Smooth muscle cell (in vitro differentiated cells): ENCODE measurements around the gene DNAJC8. TPM values are rescaled to one million over a fixed set of nuclear protein-coding genes. Genes with fewer than 3 reads are reported as not detected.

Source experiments
- DNase-seq: peaks from one replicate; lab custom pipeline; 2025; ENCODE audit not compliant: unreplicated experiment; lab: John Stamatoyannopoulos, UW
- H2AFZ ChIP-seq: fragments of 200-600 bp; sonication (generic); 2 replicates; pipeline ENCODE4 v1.6.0; 2016; ENCODE audit warnings: antibody characterized with exemption, low read depth, mild to moderate bottlenecking
- H3F3A ChIP-seq: fragments of 200-600 bp; sonication (generic); 2 replicates; pipeline ENCODE4 v1.6.0; 2017; ENCODE audit warnings: antibody characterized with exemption, low read depth
- H3K27ac ChIP-seq: fragments of 200-600 bp; sonication (generic); 2 replicates; pipeline ENCODE4 v1.5.1; 2016; ENCODE audit warnings: low read depth, mild to moderate bottlenecking
- H3K27me3 ChIP-seq: fragments of 200-600 bp; sonication (generic); 2 replicates; pipeline ENCODE4 v1.6.1; 2016; ENCODE audit warnings: low read depth, mild to moderate bottlenecking
- H3K36me3 ChIP-seq: fragments of 200-600 bp; sonication (generic); 2 replicates; pipeline ENCODE4 v1.5.1; 2016; ENCODE audit warnings: low read depth
- H3K4me1 ChIP-seq: fragments of 200-600 bp; sonication (generic); 2 replicates; pipeline ENCODE4 v1.5.1; 2016; ENCODE audit warnings: low read depth
- H3K4me2 ChIP-seq: fragments of 200-600 bp; sonication (generic); 2 replicates; pipeline ENCODE4 v1.6.0; 2016; ENCODE audit warnings: mild to moderate bottlenecking
- H3K4me3 ChIP-seq: fragments of 200-600 bp; sonication (generic); 2 replicates; pipeline ENCODE4 v1.5.1; 2016; ENCODE audit warnings: mild to moderate bottlenecking
- H3K79me2 ChIP-seq: fragments of 200-600 bp; sonication (generic); 2 replicates; pipeline ENCODE4 v1.6.0; 2016; ENCODE audit warnings: low read depth, mild to moderate bottlenecking
- H3K9ac ChIP-seq: fragments of 200-600 bp; sonication (generic); 2 replicates; pipeline ENCODE4 v1.6.0; 2016; ENCODE audit warnings: low read depth
- H3K9me3 ChIP-seq: fragments of 200-600 bp; sonication (generic); replicated peaks from 2 replicates; pipeline ENCODE4 v1.5.1; 2016; ENCODE audit warnings: low read depth
- H4K20me1 ChIP-seq: fragments of 200-600 bp; sonication (generic); 2 replicates; pipeline ENCODE4 v1.6.0; 2016; ENCODE audit warnings: low read depth
- CTCF ChIP-seq: fragments of 200-600 bp; sonication (generic); IDR thresholded peaks from 2 replicates; pipeline ENCODE4 v1.5.1; 2017; ENCODE audit warnings: borderline replicate concordance, mild to moderate bottlenecking, antibody characterized with exemption; ENCODE audit not compliant: insufficient read depth, poor library complexity, severe bottlenecking
- WGBS: methylation state at CpG from one replicate; pipeline ENCODE4 v1.1.7; 2016; ENCODE audit warnings: low lambda C conversion rate; 5-methylcytosine and 5-hydroxymethylcytosine counted together
- polyA plus RNA-seq: library from polyadenylated mRNA; unstranded; fragments of >200 nt; fragmentation: Nextera tagmentation; extraction: Ambion mirVana; gene quantifications from 2 replicates; pipeline ENCODE4 v1.2.1, GENCODE V29; 2016
- total RNA-seq: library from RNA; depleted of rRNA; stranded (reverse); fragments of >200 nt; gene quantifications from 2 replicates; pipeline ENCODE4 v1.2.3, GENCODE V29; 2014

The DNAJC8 gene
- total and polyA plus RNA-seq, 2 experiments from 2014 or later, result 76.1 to 114 TPM

GRCh38 chr1:28194326-28195035 is 38.3 kb downstream of the DNAJC8 start:
- H3K4me1 ChIP-seq, result peaks cover 13% of the 10 kb centered on the region
- no peaks in the 10 kb centered on the region for H3F3A ChIP-seq
- no peaks in the 10 kb centered on the region for H3K36me3 ChIP-seq
- no peak for DNase-seq
- H3K27ac ChIP-seq, result no peak overlapping the region
- no peaks in the 10 kb centered on the region for H4K20me1 ChIP-seq
- no peak overlapping the region for H3K9ac ChIP-seq
- no peak overlapping the region for H3K4me2 ChIP-seq
- H3K79me2 ChIP-seq, result no peaks in the 10 kb centered on the region
- no peaks in the 10 kb centered on the region for H3K9me3 ChIP-seq
- WGBS, result 95% methylated on average over 8 of the region's 8 CpGs
- no peak for TF ChIP-seq CTCF
- H3K27me3 ChIP-seq, result no peaks in the 10 kb centered on the region
- no peak overlapping the region for H2AFZ ChIP-seq
- no peak overlapping the region for H3K4me3 ChIP-seq

GRCh38 chr1:28193701-28194161 is 39.1 kb downstream of the DNAJC8 start:
- no peaks in the 10 kb centered on the region for H3K79me2 ChIP-seq
- H3F3A ChIP-seq, result no peaks in the 10 kb centered on the region
- H3K9me3 ChIP-seq, result no peaks in the 10 kb centered on the region
- no peaks in the 10 kb centered on the region for H3K36me3 ChIP-seq
- DNase-seq, result no peak
- TF ChIP-seq CTCF, result no peak
- no peak overlapping the region for H3K4me2 ChIP-seq
- H3K9ac ChIP-seq, result no peak overlapping the region
- WGBS, result 57% methylated on average over 8 of the region's 8 CpGs
- no peak overlapping the region for H3K27ac ChIP-seq
- H3K4me1 ChIP-seq, result peaks cover 13% of the 10 kb centered on the region
- H3K4me3 ChIP-seq, result no peak overlapping the region
- no peaks in the 10 kb centered on the region for H4K20me1 ChIP-seq
- H3K27me3 ChIP-seq, result no peaks in the 10 kb centered on the region
- H2AFZ ChIP-seq, result no peak overlapping the region

DNA sequence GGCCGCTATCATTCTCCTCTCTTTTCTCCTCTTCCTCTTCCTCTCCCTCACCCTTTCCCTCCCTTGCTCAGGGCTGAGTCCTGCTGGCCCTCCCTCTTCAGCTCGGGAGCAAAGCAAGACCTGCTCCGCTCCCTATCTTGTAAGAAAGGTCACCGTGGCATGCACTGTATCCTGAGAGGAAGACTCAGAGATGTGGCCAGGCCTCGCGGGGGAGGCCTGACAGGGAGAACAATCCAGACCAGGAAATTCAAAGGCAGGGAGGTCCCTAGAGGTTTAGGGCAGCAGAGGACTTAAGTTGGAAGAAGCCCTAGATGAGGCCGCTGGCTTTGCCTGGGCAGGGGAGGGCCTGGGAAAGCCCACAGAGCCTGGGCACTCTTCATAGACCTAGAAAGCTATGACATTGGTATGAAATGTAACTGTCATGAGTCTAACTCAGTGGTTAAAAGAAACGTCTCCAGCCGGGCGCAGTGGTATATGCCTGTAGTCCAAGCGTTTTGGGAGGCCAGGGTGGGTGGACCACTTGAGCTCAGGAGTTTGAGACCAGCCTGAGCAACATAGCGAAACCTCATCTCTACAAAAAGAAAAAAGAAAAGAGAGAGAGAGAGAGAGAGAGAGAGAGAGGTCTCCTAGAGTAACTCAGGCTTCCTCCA is 41.7 kb downstream of the DNAJC8 start:
- no peaks in the 10 kb centered on the region for H3K9me3 ChIP-seq
- no peaks in the 10 kb centered on the region for H3K27me3 ChIP-seq
- no peak for TF ChIP-seq CTCF
- DNase-seq, result no peak
- no peak overlapping the region for H3K4me2 ChIP-seq
- no peaks in the 10 kb centered on the region for H3K79me2 ChIP-seq
- H4K20me1 ChIP-seq, result no peaks in the 10 kb centered on the region
- WGBS, result 77% methylated on average over 12 of the region's 12 CpGs
- H3K36me3 ChIP-seq, result no peaks in the 10 kb centered on the region
- peaks cover 3% of the 10 kb centered on the region for H3K4me1 ChIP-seq
- no peak overlapping the region for H3K27ac ChIP-seq
- H2AFZ ChIP-seq, result peak overlapping the region; percentile 2
- no peak overlapping the region for H3K4me3 ChIP-seq
- H3K9ac ChIP-seq, result no peak overlapping the region
- no peaks in the 10 kb centered on the region for H3F3A ChIP-seq
